ENCODE measurements around the gene KCNJ6. TPM values are rescaled to one million over a fixed set of nuclear protein-coding genes. Genes with fewer than 3 reads are reported as not detected.

Gene KCNJ6
- total RNA-seq, 2 experiments from 2014 or later = not detected

GRCh38 chr21:37903396-37903795 lies 12.9 kb downstream of the KCNJ6 start:
- BruUV-seq (replicated peaks) = no TSS peak
- POLR2A ChIA-PET = interaction anchor here (0.7 kb wide), 1 partner anchor 60 kb away, joined by 3 read pairs; no protein-coding TSS in a partner anchor
- Histone ChIP-seq H3K9me3 (ENCODE audit: low read length) (no peaks in the 10 kb centered on the region), H4K20me1 (ENCODE audit: insufficient read depth, low read length) (no peaks in the 10 kb centered on the region), H3K4me3 (ENCODE audit: low read depth, low read length, poor library complexity, severe bottlenecking) (no peak overlapping the region), H3K4me1 (ENCODE audit: insufficient read depth, low read length, poor library complexity, severe bottlenecking) (no peaks in the 10 kb centered on the region), H3K9me2 (ENCODE audit: insufficient read depth, low read length) (no peaks in the 10 kb centered on the region), H3K4me2 (ENCODE audit: low read length) (no peak overlapping the region), H3K27ac (ENCODE audit: low read depth, low read length, poor library complexity, severe bottlenecking) (no peak overlapping the region), H2AFZ (ENCODE audit: low read length) (no peak overlapping the region), H3K36me3 (ENCODE audit: insufficient read depth, low read length) (no peaks in the 10 kb centered on the region), H3K79me2 (ENCODE audit: insufficient read depth, low read depth, low read length) (no peaks in the 10 kb centered on the region)
- DNase-seq (ENCODE audit: low spot score) = no peak
- CTCF ChIA-PET (ENCODE audit: unreplicated experiment) = no interaction called here
- intact Hi-C loops (cut with micrococcal nuclease; ENCODE audit: unreplicated experiment) = no loop called here
- TF ChIP-seq CTCF (conservative IDR thresholded peaks at IDR 0.05; ENCODE audit: low read length) (no peak), EZH2phosphoT487 (IDR thresholded peaks at IDR 0.05; ENCODE audit: borderline replicate concordance, low read depth, low read length) (no peak)

GRCh38 chr21:37899146-37899545 lies 17.1 kb downstream of the KCNJ6 start:
- POLR2A ChIA-PET = no interaction called here
- BruUV-seq (replicated peaks) = no TSS peak

GRCh38 chr21:37896788-37897187 lies 19.5 kb downstream of the KCNJ6 start:
- DNase-seq (ENCODE audit: low spot score) = no peak
- Histone ChIP-seq H3K36me3 (ENCODE audit: insufficient read depth, low read length) (no peaks in the 10 kb centered on the region), H3K27ac (ENCODE audit: low read depth, low read length, poor library complexity, severe bottlenecking) (no peak overlapping the region), H2AFZ (ENCODE audit: low read length) (no peak overlapping the region), H3K4me2 (ENCODE audit: low read length) (no peak overlapping the region), H3K4me1 (ENCODE audit: insufficient read depth, low read length, poor library complexity, severe bottlenecking) (no peaks in the 10 kb centered on the region), H3K79me2 (ENCODE audit: insufficient read depth, low read depth, low read length) (no peaks in the 10 kb centered on the region), H3K4me3 (ENCODE audit: low read depth, low read length, poor library complexity, severe bottlenecking) (no peak overlapping the region), H3K9me3 (ENCODE audit: low read length) (no peaks in the 10 kb centered on the region), H4K20me1 (ENCODE audit: insufficient read depth, low read length) (no peaks in the 10 kb centered on the region), H3K9me2 (ENCODE audit: insufficient read depth, low read length) (no peaks in the 10 kb centered on the region)
- TF ChIP-seq EZH2phosphoT487 (IDR thresholded peaks at IDR 0.05; ENCODE audit: borderline replicate concordance, low read depth, low read length) (no peak), CTCF (conservative IDR thresholded peaks at IDR 0.05; ENCODE audit: low read length) (no peak)
- intact Hi-C loops (cut with micrococcal nuclease; ENCODE audit: unreplicated experiment) = no loop called here
- no TSS peak for BruUV-seq (replicated peaks)
- POLR2A ChIA-PET = no interaction called here
- CTCF ChIA-PET (ENCODE audit: unreplicated experiment) = no interaction called here

More at GRCh38 chr21:37899146-37899545, 17.1 kb downstream of the KCNJ6 start:
- Histone ChIP-seq H3K27ac (ENCODE audit: low read depth, low read length, poor library complexity, severe bottlenecking) (no peak overlapping the region), H3K79me2 (ENCODE audit: insufficient read depth, low read depth, low read length) (no peaks in the 10 kb centered on the region), H3K9me3 (ENCODE audit: low read length) (no peaks in the 10 kb centered on the region), H3K9me2 (ENCODE audit: insufficient read depth, low read length) (no peaks in the 10 kb centered on the region), H3K4me3 (ENCODE audit: low read depth, low read length, poor library complexity, severe bottlenecking) (no peak overlapping the region), H3K4me2 (ENCODE audit: low read length) (no peak overlapping the region), H4K20me1 (ENCODE audit: insufficient read depth, low read length) (no peaks in the 10 kb centered on the region), H3K36me3 (ENCODE audit: insufficient read depth, low read length) (no peaks in the 10 kb centered on the region), H2AFZ (ENCODE audit: low read length) (no peak overlapping the region), H3K4me1 (ENCODE audit: insufficient read depth, low read length, poor library complexity, severe bottlenecking) (no peaks in the 10 kb centered on the region)
- intact Hi-C loops (cut with micrococcal nuclease; ENCODE audit: unreplicated experiment) = no loop called here
- CTCF ChIA-PET (ENCODE audit: unreplicated experiment) = no interaction called here
- no peak for DNase-seq (ENCODE audit: low spot score)
- TF ChIP-seq EZH2phosphoT487 (IDR thresholded peaks at IDR 0.05; ENCODE audit: borderline replicate concordance, low read depth, low read length) (no peak), CTCF (conservative IDR thresholded peaks at IDR 0.05; ENCODE audit: low read length) (no peak)
